Activated CD4-positive, alpha-beta memory T cell treated with anti-CD3 and anti-CD28 coated beads for 36 hours (primary cell): ENCODE data around the gene GH2. TPM values are rescaled to one million over a fixed set of nuclear protein-coding genes. Genes with fewer than 3 reads are reported as not detected.
A peak's percentile ranks its signal among the peaks of the same experiment; 100 is the strongest.
"Not testable (repeated sequence)": the region's sequence is repeated elsewhere in the genome, so short reads cannot be mapped to it uniquely, and the experiment has no call there.

Experiments used
- CTCF ChIA-PET: fragments of 350-600 bp; sonication (Branson Sonifier 250); formaldehyde crosslinking; loops from one replicate; lab custom pipeline; 2021; ENCODE audit warnings: antibody characterized with exemption, inconsistent platforms; lab: Charles Lee
- POLR2A ChIA-PET: fragments of 350-600 bp; sonication (Branson Sonifier 250); formaldehyde crosslinking; loops from one replicate; lab custom pipeline; 2021; ENCODE audit warnings: antibody characterized with exemption; lab: Charles Lee
- DNase-seq: peaks from one replicate; pipeline ENCODE4 v3.0.0-alpha.2; 2020
- H3K27ac Mint-ChIP-seq: one replicate; pipeline ENCODE4 v1.8.0; 2021; ENCODE audit warnings: mixed read lengths
- H3K27me3 Mint-ChIP-seq: one replicate; pipeline ENCODE4 v1.8.0; 2021; ENCODE audit warnings: mixed read lengths
- H3K36me3 Mint-ChIP-seq: one replicate; pipeline ENCODE4 v1.8.0; 2021; ENCODE audit warnings: mixed read lengths
- H3K4me1 Mint-ChIP-seq: one replicate; pipeline ENCODE4 v1.8.0; 2021; ENCODE audit warnings: low read depth, mixed read lengths
- H3K4me3 Mint-ChIP-seq: one replicate; pipeline ENCODE4 v1.8.0; 2021; ENCODE audit warnings: mild to moderate bottlenecking, mixed read lengths
- H3K9me3 Mint-ChIP-seq: one replicate; pipeline ENCODE4 v1.8.0; 2021; ENCODE audit warnings: mixed read lengths
- intact Hi-C: fragments of 100-400 bp; cut with micrococcal nuclease; formaldehyde crosslinking; loops from one replicate; pipeline ENCODE4 v1.15.1; 2023
- total RNA-seq, 2 experiments: library from RNA; stranded (reverse); gene quantifications; one replicate each; pipeline ENCODE4 v1.2.3, GENCODE V29; 2021

The GH2 gene
- total RNA-seq, 2 experiments from 2014 or later, result not detected

DNA sequence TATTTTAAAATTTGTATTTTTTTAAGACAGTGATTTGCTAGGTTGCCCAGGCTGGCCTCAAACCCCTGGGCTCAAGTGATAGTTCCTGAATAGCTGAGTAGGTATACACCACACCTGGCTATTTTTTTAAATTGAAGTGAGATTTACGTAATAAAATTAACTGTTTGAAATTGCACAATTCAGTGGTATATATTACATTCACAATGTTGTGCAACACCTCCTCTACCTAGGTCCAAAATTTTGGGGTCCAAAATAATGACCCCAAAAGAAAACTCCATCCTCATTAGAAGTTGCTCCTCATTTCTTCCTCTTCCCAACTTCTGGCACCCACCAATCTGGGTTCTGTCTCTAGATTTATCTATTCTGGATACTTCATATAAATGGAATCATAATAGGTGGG lies 36.2 kb downstream of the GH2 start:
- CTCF ChIA-PET, result interaction anchor here (1.1 to 1.5 kb wide), 2 partner anchors 15 to 101 kb away, joined by 3 read pairs; no protein-coding TSS in a partner anchor
- POLR2A ChIA-PET, result no interaction called here
- intact Hi-C loops, result no loop called here
- DNase-seq, result no peak
- H3K9me3 Mint-ChIP-seq, result peaks cover 5% of the 10 kb centered on the region
- no peak overlapping the region for H3K27ac Mint-ChIP-seq
- no peak overlapping the region for H3K4me3 Mint-ChIP-seq
- peaks cover 29% of the 10 kb centered on the region for H3K4me1 Mint-ChIP-seq
- no peaks in the 10 kb centered on the region for H3K27me3 Mint-ChIP-seq
- peaks cover 4% of the 10 kb centered on the region for H3K36me3 Mint-ChIP-seq

DNA sequence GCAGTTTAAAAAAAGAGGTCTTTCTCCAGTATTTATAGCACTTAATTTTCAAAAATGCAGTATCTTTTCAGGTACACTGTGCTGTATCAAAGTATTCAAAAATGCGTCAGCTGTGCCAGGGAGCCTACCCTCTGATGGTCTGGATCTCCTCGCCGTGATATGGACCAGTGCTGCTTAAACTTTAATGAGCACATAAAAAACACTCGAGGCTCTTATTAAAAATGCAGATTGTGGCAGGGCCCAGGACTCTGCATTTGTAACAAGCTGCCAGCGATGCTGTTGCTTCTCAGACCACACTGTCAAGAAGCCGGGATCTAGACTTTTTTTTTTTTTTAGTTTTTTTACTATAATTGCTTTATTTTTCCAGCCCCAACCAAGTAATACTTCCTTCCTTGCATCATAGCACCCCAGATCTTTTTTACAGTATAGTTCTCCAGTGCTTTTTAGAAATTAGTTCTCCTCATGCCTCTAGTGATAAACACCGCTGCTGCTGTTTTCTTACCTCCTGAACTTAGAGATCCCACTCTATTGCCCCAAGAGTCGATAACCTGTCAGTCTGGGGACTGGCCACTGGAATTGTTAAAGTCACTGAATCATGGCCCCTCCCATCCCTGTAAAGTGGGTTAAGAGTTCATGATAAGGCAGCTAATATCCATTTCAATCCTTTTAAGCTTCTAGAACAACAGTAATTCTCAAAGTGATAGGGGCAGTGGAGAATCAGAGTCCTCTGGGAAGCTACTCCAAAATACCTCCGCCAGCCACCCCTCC lies 37.6 kb downstream of the GH2 start:
- ChIA-PET CTCF (interaction anchor here (0.5 to 1.5 kb wide), 6 partner anchors 9 to 145 kb away, joined by 3 to 4 read pairs (median 4); no protein-coding TSS in a partner anchor), POLR2A (interaction anchor here (0.6 to 1.5 kb wide), 6 partner anchors 10 to 216 kb away, joined by 3 to 8 read pairs (median 4); partner anchors contain the start of genes CCDC47 and DDX42)
- H3K27me3 Mint-ChIP-seq, result no peaks in the 10 kb centered on the region
- H3K36me3 Mint-ChIP-seq, result peaks cover 4% of the 10 kb centered on the region
- H3K9me3 Mint-ChIP-seq, result peaks cover 5% of the 10 kb centered on the region
- peaks cover 37% of the 10 kb centered on the region for H3K4me1 Mint-ChIP-seq
- DNase-seq, result no peak
- H3K27ac Mint-ChIP-seq, result peak overlapping the region; percentile 95
- intact Hi-C loops, result loop anchor here (1.0 to 5.0 kb wide), 6 partner anchors 17 to 663 kb away; partner anchors contain the start of genes CCDC47, CEP95, DDX5 and FTSJ3
- peak overlapping the region; percentile 89 for H3K4me3 Mint-ChIP-seq

DNA sequence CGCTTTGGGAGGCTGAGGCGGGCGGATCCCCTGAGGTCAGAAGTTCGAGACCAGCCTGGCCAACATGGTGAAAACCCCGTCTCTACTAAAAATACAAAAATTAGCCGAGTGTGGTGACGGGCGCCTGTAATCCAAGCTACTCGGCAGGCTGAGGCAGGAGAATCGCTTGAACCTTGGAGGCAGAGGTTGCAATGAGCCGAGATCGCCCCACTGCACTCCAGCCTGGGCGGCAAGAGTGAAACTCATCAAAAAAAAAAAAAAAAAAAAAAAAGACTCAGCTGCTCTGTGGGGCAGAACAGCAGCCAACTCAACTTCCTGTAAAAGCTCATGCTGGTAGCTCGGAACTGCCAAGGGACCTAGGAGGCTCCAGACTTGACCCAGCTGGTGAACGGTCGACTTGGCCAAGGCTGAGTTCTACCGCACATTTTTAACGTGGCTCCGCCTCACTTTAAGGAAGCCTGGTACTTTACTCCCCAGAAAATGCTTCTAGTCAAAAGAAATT lies 38.3 kb downstream of the GH2 start:
- not testable (repeated sequence) for H3K27me3 Mint-ChIP-seq, H3K9me3 Mint-ChIP-seq, H3K36me3 Mint-ChIP-seq
- Mint-ChIP-seq H3K4me1 (peaks cover 38% of the 10 kb centered on the region), H3K27ac (peak overlapping the region; percentile 95), H3K4me3 (peak overlapping the region; percentile 89)
- ChIA-PET CTCF (interaction anchor here (0.5 to 1.3 kb wide), 6 partner anchors 9 to 144 kb away, joined by 3 to 4 read pairs (median 4); no protein-coding TSS in a partner anchor), POLR2A (interaction anchor here (0.9 to 1.5 kb wide), 6 partner anchors 9 to 145 kb away, joined by 3 to 8 read pairs (median 4); partner anchors contain the start of genes CCDC47 and DDX42)
- peak; percentile 62 for DNase-seq
- intact Hi-C loops, result loop anchor here (1.0 to 5.0 kb wide), 6 partner anchors 16 to 664 kb away; partner anchors contain the start of genes CCDC47, CEP95, DDX5 and FTSJ3

DNA sequence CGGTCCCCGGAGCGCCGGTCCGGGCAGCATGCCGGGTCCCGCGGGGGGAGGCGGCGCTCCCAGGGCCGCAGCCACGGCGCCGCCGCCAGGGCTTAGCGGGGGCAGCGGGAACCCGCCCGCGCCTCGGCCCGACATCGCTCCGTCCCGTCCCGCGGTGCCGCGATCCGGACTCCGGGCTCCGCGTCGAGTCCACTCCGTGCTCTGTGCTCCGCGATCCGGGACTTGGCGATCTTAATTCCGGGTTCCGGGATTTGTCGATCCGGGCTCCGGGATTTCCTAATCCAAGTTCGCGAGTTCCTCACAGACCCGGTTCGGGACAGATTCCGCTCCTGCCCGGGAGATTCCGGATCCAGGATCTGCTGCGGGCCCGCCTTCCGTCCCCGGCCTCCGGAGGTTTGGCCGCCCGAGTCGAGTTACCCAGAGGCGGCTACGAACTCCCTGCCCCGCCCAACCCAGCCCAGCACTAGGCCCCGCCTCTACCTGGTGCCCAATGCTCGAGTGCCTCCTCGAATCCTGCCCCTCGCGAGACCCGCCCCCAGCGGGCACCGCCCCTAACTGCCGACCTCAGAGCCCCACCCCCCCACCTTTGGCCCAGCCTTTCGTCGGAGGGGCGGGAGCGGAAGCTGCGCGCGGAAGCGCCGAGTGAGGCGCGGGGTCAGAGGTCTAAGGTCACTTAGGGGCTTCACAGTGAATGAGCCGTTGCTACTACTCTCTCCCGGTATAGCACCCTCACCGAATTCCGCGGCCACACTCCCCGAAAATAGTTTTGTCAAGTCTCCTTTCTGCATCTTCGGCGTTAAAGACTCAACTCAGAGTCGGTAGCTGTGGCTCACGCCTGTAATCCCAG lies 39.0 kb downstream of the GH2 start, which contains the start of gene SMARCD2:
Gene SMARCD2, minus strand, starts transcription at position 146 of the 847 bp plus-strand sequence. Its CDS starts 11 bp downstream, at position 135.
- Mint-ChIP-seq H3K27me3 (no peaks in the 10 kb centered on the region), H3K27ac (peak within 1 kb of the TSS; percentile 95), H3K4me3 (peak within 1 kb of the TSS; percentile 95), H3K36me3 (peaks cover 4% of the 10 kb centered on the region), H3K9me3 (no peaks in the 10 kb centered on the region), H3K4me1 (peaks cover 34% of the 10 kb centered on the region)
- POLR2A ChIA-PET, result interaction anchor here (0.9 to 2.7 kb wide), 6 partner anchors 8 to 144 kb away, joined by 3 to 29 read pairs (median 6); partner anchors contain the start of genes CCDC47 and DDX42
- intact Hi-C loops, result loop anchor here (1.0 to 5.0 kb wide), 6 partner anchors 15 to 665 kb away; partner anchors contain the start of genes CCDC47, CEP95, DDX5 and FTSJ3
- peak; percentile 100 for DNase-seq
- CTCF ChIA-PET, result interaction anchor here (0.9 to 1.3 kb wide), 5 partner anchors 8 to 104 kb away, joined by 3 to 4 read pairs (median 4); no protein-coding TSS in a partner anchor

DNA sequence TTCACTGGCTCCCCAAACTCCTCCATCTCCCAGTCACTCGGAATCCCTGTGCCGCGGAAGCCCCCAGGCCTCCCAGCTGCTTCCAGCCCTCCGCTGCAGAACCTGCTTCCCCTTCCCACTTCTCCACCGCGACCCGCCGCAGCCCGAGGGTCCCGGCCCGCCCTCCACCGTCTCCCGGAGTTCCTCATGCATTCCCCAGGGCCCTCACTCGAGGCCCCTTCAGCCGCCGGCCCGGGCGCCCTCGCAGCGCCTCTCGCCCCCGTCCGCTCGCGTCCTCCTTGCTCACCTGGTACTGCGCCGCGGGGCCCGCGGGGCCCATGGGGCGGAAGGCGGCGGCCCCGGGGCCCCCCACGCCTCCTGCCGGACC lies 39.6 kb downstream of the GH2 start:
- ChIA-PET POLR2A (interaction anchor here (0.8 to 2.7 kb wide), 5 partner anchors 9 to 143 kb away, joined by 3 to 29 read pairs (median 3); partner anchors contain the start of genes CCDC47 and DDX42), CTCF (interaction anchor here (1.4 to 2.3 kb wide), 2 partner anchors 11 to 13 kb away, joined by 3 to 15 read pairs; no protein-coding TSS in a partner anchor)
- DNase-seq, result no peak
- Mint-ChIP-seq H3K9me3 (no peaks in the 10 kb centered on the region), H3K4me3 (peak overlapping the region; percentile 95), H3K27ac (peak overlapping the region; percentile 92), H3K36me3 (peaks cover 4% of the 10 kb centered on the region), H3K27me3 (no peaks in the 10 kb centered on the region), H3K4me1 (peaks cover 32% of the 10 kb centered on the region)
- intact Hi-C loops, result loop anchor here (2.0 to 5.0 kb wide), 4 partner anchors 99 to 665 kb away; partner anchors contain the start of genes CEP95 and DDX5

DNA sequence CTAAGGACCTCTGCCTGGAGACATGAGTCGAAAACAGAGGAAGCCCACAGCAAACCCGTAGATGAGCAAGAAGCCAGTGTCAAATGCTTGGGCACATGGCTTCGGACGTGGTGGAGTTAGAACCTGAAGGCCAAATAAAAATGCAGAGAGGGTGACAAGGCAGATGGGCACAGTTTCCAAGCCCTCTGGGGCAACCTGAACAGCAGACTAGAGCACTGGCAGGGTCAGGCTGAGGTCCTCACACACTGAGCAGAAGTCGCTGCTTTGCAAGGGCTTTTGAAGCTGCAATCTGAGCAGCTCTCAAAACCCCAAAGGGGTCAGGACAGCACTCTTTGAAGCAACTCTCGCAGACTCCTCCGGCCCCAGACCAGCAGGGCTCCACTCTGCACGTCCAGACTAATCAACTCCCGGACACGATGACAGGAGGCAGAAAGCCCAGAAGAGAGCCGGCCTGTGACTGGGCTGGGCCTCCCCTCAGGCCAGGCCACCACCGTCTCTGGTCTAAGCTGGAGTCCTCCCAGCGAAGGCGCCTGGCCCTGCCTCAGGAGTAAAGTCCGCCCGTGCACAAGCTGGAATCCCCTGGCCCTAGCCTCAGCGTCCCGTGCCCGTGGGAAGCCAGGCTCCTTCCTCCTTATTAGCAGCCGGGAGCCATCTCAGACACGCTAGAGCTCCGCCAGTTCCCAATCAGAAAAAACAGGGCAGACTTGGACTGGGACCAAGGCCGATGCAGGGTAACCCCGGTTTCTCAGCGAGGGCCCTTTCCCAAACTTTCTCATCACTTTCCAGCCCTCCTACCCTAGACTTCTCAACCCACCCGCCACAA lies 40.2 kb downstream of the GH2 start:
- CTCF ChIA-PET, result interaction anchor here (1.4 to 2.3 kb wide), 2 partner anchors 11 to 13 kb away, joined by 3 to 15 read pairs; no protein-coding TSS in a partner anchor
- intact Hi-C loops, result loop anchor here (2.0 to 5.0 kb wide), 4 partner anchors 99 to 666 kb away; partner anchors contain the start of genes CEP95 and DDX5
- POLR2A ChIA-PET, result interaction anchor here (0.6 to 2.7 kb wide), 6 partner anchors 8 to 143 kb away, joined by 3 to 29 read pairs (median 4); partner anchors contain the start of genes CCDC47 and DDX42
- H3K27me3 Mint-ChIP-seq, result no peaks in the 10 kb centered on the region
- no peaks in the 10 kb centered on the region for H3K9me3 Mint-ChIP-seq
- peak overlapping the region; percentile 92 for H3K27ac Mint-ChIP-seq
- H3K36me3 Mint-ChIP-seq, result peaks cover 5% of the 10 kb centered on the region
- DNase-seq, result peak; percentile 31
- peaks cover 31% of the 10 kb centered on the region for H3K4me1 Mint-ChIP-seq
- H3K4me3 Mint-ChIP-seq, result peak overlapping the region; percentile 95

DNA sequence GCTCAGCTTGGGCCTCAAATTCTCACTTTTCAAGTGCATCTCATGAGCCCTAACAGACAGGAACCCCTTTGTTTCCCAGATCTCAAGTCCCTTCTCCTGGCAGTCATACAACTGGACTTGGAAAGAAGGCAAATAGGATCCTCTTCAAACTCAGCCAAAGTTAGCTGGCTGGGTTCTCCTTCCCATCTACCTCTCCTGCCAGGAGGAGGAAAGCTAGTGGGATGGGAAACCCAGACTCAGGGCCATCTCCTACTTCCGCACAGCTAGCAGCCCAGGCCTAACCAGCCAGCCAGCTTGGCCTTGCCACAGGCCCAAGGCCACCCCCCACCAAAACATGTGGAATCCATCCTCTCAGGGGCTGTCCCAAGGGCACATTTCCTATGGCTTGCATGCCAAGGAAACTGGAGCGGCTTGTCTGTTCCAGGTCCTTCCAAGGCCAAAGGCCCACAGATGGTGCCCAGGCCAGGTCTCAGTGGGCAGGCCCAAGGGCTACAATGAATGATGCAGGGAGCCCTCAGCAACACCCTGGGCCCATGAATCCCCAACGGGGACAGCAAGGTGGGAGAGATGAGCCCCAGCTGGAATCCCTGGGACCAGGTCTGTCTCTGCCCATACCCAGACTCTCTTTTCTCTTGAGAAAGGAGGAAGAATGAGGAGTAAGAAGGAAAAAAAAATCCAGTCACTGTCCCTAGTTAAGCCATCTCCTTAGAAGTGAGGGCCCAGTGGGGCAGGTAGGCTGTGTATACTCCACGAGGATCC lies 41.0 kb downstream of the GH2 start:
- Mint-ChIP-seq H3K27me3 (no peaks in the 10 kb centered on the region), H3K4me1 (peaks cover 31% of the 10 kb centered on the region), H3K4me3 (peak overlapping the region; percentile 95), H3K36me3 (peaks cover 8% of the 10 kb centered on the region), H3K9me3 (no peaks in the 10 kb centered on the region), H3K27ac (peak overlapping the region; percentile 92)
- intact Hi-C loops, result loop anchor here (5.0 kb wide), 3 partner anchors 143 to 667 kb away; partner anchors contain the start of genes CEP95 and DDX5
- ChIA-PET POLR2A (interaction anchor here (0.7 to 2.7 kb wide), 3 partner anchors 8 to 142 kb away, joined by 3 to 29 read pairs (median 3); no protein-coding TSS in a partner anchor), CTCF (interaction anchor here (0.7 to 2.3 kb wide), 4 partner anchors 8 to 139 kb away, joined by 3 to 15 read pairs (median 4); no protein-coding TSS in a partner anchor)
- DNase-seq, result no peak

DNA sequence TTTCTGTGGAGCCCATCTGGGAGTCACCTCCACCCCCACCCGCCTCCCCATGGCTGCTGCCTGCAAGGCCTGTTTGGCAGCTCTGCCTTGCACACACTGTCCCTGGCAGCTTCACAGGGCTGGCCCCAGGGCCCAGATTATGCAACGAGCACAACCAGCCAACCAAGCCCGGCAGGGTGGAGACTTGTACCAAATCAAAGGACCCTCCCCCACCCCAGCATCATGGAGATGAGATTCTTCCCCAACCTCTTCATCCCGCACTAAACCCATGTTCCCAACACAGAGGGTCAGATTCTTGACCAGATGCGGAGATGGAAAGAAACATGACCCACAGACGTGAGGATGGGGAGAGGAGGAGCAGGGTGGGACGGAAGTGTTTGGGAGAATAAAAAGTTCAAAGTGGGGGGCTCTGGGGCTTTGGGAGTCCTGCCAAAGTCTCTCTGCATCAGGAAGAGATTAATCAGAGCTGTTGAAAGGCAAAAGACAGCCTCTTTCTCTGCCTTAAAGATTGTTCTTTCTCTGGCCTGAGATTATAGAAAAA lies 43.0 kb downstream of the GH2 start:
- ChIA-PET POLR2A (interaction anchor here (1.5 kb wide), 1 partner anchor 9 kb away, joined by 4 read pairs; no protein-coding TSS in a partner anchor), CTCF (interaction anchor here (2.3 kb wide), 1 partner anchor 10 kb away, joined by 7 read pairs; no protein-coding TSS in a partner anchor)
- peaks cover 35% of the 10 kb centered on the region for H3K4me1 Mint-ChIP-seq
- peak overlapping the region; percentile 23 for H3K4me3 Mint-ChIP-seq
- H3K9me3 Mint-ChIP-seq, result no peaks in the 10 kb centered on the region
- DNase-seq, result no peak
- intact Hi-C loops, result loop anchor here (5.0 kb wide), 1 partner anchor 411 kb away; no protein-coding TSS in a partner anchor
- H3K27me3 Mint-ChIP-seq, result no peaks in the 10 kb centered on the region
- peaks cover 24% of the 10 kb centered on the region for H3K36me3 Mint-ChIP-seq
- H3K27ac Mint-ChIP-seq, result peak overlapping the region; percentile 75

DNA sequence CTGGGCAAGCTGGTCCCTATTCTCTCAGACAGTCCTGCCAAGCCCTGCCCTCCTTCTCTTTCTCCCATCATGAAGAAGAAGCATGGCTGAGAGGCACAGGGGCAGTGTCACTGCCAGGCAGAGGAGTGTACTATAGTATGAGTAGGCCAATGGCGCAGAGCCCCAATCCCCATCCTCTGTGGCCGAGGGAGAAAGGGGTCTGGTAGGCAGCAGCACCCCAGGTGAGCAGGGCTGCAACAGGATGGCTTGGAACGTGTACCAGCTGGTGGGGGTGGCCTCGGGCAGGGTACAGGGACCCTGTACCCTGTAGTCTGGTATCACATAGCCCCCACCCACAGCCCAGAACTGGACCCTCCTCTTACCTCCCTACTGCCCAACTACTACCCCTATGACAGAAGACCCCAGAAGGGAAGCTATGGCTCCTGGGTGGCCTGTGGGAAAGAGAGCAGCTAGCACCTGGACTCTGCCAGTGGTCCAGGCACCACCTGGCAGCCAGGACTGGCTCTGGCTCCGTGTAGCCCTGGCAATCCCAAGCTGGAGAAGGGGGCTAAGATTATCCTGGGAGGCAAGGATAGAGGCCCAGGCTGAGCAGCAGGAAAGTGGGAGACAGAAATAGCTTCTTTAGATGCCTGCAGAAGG lies 43.7 kb downstream of the GH2 start:
- Mint-ChIP-seq H3K27me3 (no peaks in the 10 kb centered on the region), H3K9me3 (no peaks in the 10 kb centered on the region), H3K27ac (peak overlapping the region; percentile 18), H3K4me1 (peaks cover 33% of the 10 kb centered on the region), H3K4me3 (no peak overlapping the region), H3K36me3 (peaks cover 24% of the 10 kb centered on the region)
- POLR2A ChIA-PET, result interaction anchor here (1.5 kb wide), 1 partner anchor 9 kb away, joined by 4 read pairs; no protein-coding TSS in a partner anchor
- intact Hi-C loops, result loop anchor here (5.0 kb wide), 1 partner anchor 411 kb away; no protein-coding TSS in a partner anchor
- no peak for DNase-seq
- CTCF ChIA-PET, result interaction anchor here (2.3 to 2.4 kb wide), 2 partner anchors 10 to 11 kb away, joined by 7 read pairs; partner anchors contain the start of gene FTSJ3
